Activated naive CD4-positive, alpha-beta T cell treated with anti-CD3 and anti-CD28 coated beads, Interleukin-2, amount 50 U/mL, for 24 hours (primary cell): ENCODE data around the gene PRMT2.

Experiments
- H3K27ac Mint-ChIP-seq: one replicate; pipeline ENCODE4 v1.8.0; 2021; ENCODE audit warnings: mild to moderate bottlenecking, mixed read lengths
- H3K27me3 Mint-ChIP-seq: one replicate; pipeline ENCODE4 v1.8.0; 2021; ENCODE audit warnings: mixed read lengths
- H3K36me3 Mint-ChIP-seq: one replicate; pipeline ENCODE4 v1.8.0; 2021; ENCODE audit warnings: mixed read lengths
- H3K4me1 Mint-ChIP-seq: one replicate; pipeline ENCODE4 v1.8.0; 2021; ENCODE audit warnings: mixed read lengths
- H3K4me3 Mint-ChIP-seq: one replicate; pipeline ENCODE4 v1.8.0; 2021; ENCODE audit warnings: mild to moderate bottlenecking, mixed read lengths
- H3K9me3 Mint-ChIP-seq: one replicate; pipeline ENCODE4 v1.8.0; 2021; ENCODE audit warnings: mixed read lengths

PRMT2 gene

DNA sequence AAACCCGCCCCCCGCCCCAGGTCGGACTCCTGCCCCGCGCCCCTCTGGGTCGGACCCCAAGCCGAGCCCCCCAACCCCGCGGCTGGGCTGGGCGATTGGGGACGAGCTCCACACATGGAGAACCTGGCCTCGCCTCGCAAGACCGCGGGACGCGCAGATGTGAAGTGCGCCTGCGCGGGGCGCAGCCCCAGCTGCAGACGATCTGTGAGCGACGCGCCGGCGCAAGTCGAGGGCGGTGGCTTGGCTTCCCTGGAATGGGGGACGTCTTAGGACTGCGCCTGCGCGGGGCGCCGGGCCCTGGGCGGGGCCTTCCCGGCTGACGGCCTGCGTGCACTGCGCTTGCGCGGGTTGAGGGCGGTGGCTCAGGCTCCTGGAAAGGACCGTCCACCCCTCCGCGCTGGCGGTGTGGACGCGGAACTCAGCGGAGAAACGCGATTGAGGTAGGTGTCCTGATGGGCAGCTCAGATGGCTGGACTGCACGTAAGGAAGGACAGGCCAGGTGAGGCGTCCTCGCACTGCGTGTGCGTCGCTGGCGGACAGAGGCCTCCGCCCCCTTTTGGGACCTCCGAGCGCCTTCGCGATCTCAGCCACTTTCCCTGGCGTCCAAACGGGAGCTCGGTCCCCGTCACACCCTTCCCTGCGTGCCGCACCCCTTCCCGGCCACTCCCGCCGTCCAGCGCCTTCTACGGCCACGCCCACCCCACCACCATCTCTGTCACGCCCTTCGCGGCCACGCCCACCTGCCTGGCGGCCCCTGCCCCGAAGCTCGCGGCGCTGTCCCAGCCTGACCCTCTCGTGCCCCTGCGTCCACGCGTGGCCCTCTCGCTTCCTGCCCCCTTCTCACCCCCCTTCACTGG lies at the start of gene PRMT2:
PRMT2 (plus strand) TSS at position 351 of the 857 bp plus-strand sequence. CDS start 1,278 bp downstream, outside the sequence.
- peaks cover 81% of the 10 kb centered on the region for H3K4me1 Mint-ChIP-seq
- no peaks in the 10 kb centered on the region for H3K27me3 Mint-ChIP-seq
- H3K27ac Mint-ChIP-seq: peak within 1 kb of the TSS; percentile 96
- H3K4me3 Mint-ChIP-seq: peak within 1 kb of the TSS; percentile 96
- H3K36me3 Mint-ChIP-seq: peaks cover under 1% of the 10 kb centered on the region
- H3K9me3 Mint-ChIP-seq: no peaks in the 10 kb centered on the region

- Mint-ChIP-seq H3K36me3 (peaks cover 9% of the 10 kb centered on the region), H3K9me3 (no peaks in the 10 kb centered on the region), H3K4me1 (peaks cover 2% of the 10 kb centered on the region)
Observed at GRCh38 chr21:46594276-46594675, 41.2 kb upstream of the PRMT2 start.

DNA sequence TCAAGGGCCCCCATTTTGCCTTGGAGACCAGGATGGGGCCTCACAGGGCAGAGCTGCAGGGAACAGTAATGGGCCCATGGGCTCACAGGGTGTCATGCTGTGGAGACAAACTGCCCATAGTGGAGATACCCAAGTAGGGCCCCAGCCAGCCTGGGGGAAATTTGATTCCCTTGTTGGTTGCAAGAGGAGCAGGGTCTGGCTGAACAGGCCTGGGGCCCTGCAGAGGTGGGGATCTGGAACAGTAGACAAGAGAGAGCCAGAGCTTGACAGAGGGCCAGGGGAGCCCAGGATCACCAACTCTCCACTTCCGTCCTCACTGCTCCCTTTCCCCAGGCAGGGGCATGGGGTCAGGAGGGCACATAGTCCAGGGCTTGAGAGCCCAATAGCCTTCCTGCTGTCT lies 39.3 kb upstream of the PRMT2 start:
- no peak overlapping the region for H3K4me3 Mint-ChIP-seq
- H3K27ac Mint-ChIP-seq: no peak overlapping the region
- no peaks in the 10 kb centered on the region for H3K27me3 Mint-ChIP-seq
- H3K36me3 Mint-ChIP-seq: peaks cover 3% of the 10 kb centered on the region
- no peaks in the 10 kb centered on the region for H3K9me3 Mint-ChIP-seq
- H3K4me1 Mint-ChIP-seq: peaks cover 14% of the 10 kb centered on the region

More at GRCh38 chr21:46594276-46594675, 41.2 kb upstream of the PRMT2 start:
- H3K27ac Mint-ChIP-seq: no peak overlapping the region
- H3K27me3 Mint-ChIP-seq: no peaks in the 10 kb centered on the region
- no peak overlapping the region for H3K4me3 Mint-ChIP-seq

GRCh38 chr21:46597031-46597430 lies 38.4 kb upstream of the PRMT2 start:
- Mint-ChIP-seq H3K4me1 (peaks cover 18% of the 10 kb centered on the region), H3K9me3 (no peaks in the 10 kb centered on the region), H3K36me3 (peaks cover 3% of the 10 kb centered on the region), H3K27ac (no peak overlapping the region), H3K4me3 (no peak overlapping the region), H3K27me3 (no peaks in the 10 kb centered on the region)

- no peak overlapping the region for H3K4me3 Mint-ChIP-seq
- peaks cover 3% of the 10 kb centered on the region for H3K36me3 Mint-ChIP-seq
Observed at GRCh38 chr21:46597896-46598343, 37.6 kb upstream of the PRMT2 start.

DNA sequence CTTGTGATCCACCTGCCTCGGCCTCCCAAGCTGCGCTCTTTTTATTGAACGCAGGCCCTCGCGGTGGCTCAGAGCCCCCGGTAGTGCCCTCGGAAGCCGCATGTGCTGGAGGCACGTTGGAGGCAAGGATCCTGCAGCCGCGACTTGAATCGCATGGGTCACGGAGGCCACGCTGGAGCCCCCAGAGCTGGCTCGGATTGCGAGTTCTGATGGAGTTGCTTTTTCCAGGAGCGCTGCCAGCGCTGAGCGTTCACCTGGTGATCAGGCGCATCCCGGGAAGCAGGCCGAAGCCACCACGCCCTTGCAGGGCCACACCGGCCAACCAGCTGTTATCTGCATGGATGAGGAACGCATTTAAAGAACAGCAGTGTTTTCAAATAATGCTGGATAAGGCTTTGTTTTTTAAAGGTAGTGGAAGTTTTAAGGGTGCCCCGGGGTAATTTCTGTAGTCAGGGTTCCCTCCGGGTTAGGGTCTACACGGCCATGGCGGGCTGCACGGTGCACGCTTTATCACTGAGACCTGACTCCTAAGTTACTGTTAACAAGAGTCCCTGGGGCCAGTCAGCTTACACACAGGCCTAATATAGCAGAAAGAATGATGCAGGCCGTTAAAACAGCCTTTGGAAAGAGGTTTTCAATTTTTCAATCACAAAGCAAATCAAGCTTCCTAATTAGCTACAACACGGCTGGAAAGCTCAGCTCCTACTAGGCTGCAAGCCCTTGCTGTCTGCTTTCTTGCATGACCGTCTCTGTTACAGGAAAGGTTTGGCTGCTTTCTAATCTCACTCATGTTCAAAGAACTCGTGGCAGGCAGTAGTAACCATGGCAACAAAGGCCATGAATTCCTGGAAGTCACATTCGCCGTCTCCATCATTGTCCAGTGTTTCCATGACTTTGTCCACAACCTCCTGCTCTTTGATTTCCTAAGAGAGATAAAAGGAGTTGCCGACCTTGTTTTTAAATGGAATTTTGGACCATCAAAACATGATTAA lies 36.6 kb upstream of the PRMT2 start:
- no peak overlapping the region for H3K4me3 Mint-ChIP-seq
- H3K27ac Mint-ChIP-seq: no peak overlapping the region
- no peaks in the 10 kb centered on the region for H3K36me3 Mint-ChIP-seq
- no peaks in the 10 kb centered on the region for H3K27me3 Mint-ChIP-seq
- peaks cover 26% of the 10 kb centered on the region for H3K4me1 Mint-ChIP-seq
- no peaks in the 10 kb centered on the region for H3K9me3 Mint-ChIP-seq

More at GRCh38 chr21:46597896-46598343, 37.6 kb upstream of the PRMT2 start:
- Mint-ChIP-seq H3K27me3 (no peaks in the 10 kb centered on the region), H3K27ac (no peak overlapping the region), H3K4me1 (peaks cover 26% of the 10 kb centered on the region), H3K9me3 (no peaks in the 10 kb centered on the region)

DNA sequence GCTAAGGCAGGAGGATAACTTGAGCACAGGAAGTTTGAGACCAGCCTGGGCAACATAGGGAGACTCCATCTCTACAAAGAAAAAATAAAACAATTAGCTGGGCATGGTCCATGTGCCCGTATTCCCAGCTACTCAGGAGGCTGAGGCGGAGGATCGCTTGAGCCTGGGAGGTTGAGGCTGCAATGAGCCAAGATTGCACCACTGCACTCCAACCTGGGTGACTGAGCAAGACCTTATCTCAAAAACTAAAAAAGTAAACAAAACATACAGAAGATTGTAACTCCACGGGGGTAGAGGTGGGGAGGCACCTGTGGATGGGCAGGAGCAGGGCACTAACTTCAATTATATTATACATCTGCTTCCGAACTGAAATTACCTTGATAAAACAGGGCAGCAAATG lies 35.2 kb upstream of the PRMT2 start:
- no peaks in the 10 kb centered on the region for H3K9me3 Mint-ChIP-seq
- no peak overlapping the region for H3K4me3 Mint-ChIP-seq
- H3K27ac Mint-ChIP-seq: no peak overlapping the region

GRCh38 chr21:46600978-46601377 lies 34.5 kb upstream of the PRMT2 start:
- Mint-ChIP-seq H3K36me3 (no peaks in the 10 kb centered on the region), H3K4me3 (no peak overlapping the region), H3K4me1 (peaks cover 45% of the 10 kb centered on the region), H3K27ac (no peak overlapping the region), H3K9me3 (no peaks in the 10 kb centered on the region), H3K27me3 (no peaks in the 10 kb centered on the region)

More for the DNA sequence above, 35.2 kb upstream of the PRMT2 start:
- Mint-ChIP-seq H3K27me3 (no peaks in the 10 kb centered on the region), H3K36me3 (no peaks in the 10 kb centered on the region), H3K4me1 (peaks cover 38% of the 10 kb centered on the region)

DNA sequence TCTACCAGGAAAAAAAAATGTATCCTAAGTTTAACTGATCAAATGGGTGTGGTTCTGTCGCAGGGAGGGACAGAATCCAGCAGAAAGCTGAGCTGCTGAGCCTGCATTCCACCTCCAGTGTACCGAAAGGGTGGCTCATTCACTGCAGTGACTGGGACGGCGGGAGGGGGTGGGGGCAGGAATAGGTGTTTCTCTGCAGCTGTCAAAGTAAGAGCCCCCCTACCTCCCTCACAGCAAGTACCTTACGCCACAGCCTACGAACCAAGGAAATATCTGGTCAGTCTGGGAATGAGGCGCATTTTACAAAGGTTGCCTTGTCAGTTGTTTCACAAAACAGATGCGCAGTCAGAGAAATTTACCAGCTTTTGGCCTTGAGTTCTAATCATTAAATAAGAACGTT lies 32.2 kb upstream of the PRMT2 start:
- Mint-ChIP-seq H3K36me3 (no peaks in the 10 kb centered on the region), H3K4me1 (peaks cover 67% of the 10 kb centered on the region), H3K27me3 (no peaks in the 10 kb centered on the region), H3K9me3 (no peaks in the 10 kb centered on the region), H3K4me3 (no peak overlapping the region), H3K27ac (no peak overlapping the region)

DNA sequence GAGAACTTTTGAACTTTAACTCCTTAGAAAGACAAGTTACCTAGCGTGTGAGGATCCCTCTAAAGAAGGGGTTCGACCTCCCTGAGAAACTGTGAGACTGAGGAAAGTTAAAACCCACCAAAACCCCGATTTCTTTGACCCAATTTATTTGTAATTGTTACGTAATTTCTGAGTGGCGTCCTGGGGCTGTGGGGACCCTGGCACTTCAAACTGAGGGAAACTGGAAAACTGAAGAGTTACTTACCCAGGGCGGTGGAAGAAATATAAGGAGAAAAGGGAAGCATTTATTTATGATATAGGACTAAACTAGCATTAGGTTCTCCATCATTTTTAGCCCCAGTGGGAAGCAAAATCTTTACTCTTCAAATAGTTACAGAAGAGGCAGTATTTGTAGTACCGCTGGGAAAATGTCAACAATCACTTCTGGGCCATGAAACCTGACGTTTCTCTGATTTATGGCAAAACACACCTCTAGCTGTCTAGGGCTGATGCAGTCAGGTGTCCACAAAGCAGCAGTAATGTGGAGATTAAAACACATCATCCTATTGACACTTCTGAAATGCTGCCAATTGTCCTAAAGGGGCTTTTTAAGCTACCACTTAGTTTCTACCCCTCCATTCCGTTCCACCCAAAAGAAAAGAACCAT lies 31.0 kb upstream of the PRMT2 start:
- Mint-ChIP-seq H3K4me1 (peaks cover 63% of the 10 kb centered on the region), H3K36me3 (no peaks in the 10 kb centered on the region), H3K9me3 (no peaks in the 10 kb centered on the region), H3K27ac (no peak overlapping the region), H3K4me3 (no peak overlapping the region), H3K27me3 (no peaks in the 10 kb centered on the region)

DNA sequence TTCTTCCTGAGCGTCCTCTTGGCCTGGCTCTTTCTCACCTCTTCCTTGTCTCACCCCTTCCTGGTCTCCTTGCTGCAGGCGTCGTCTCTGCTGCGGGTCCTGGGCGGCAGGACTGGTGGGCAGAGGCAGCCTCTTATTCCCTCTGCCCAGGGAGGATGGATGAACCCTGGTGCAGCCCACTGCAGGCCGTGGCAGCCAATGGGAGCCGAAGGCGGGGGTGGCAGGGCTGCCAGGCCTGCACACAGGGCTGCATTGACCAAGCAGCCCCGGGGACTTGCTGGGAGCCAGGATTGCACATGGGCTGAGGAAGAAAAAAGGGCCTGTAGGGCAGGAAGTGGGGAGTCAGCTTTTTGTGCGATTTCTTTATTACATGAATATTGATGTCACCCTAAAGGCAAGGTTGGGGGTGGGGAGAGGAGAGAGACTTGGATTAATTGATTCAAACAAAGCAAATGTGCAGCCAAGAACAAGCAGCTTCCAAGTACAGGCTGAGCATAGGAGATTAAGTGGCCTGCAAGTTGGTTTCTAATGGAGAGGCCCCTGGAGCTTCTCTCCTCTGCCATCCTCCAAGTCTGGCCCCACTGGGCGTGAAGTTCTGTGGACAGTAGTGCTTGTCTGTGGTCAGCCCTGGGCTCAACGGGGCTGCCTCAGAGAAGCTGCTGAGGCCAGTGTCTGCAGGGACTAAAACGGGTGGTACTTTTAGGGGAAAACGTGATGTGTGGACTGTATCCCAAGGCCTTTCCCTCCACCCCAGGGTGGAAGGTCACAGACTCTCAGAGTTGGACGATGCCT lies 30.3 kb upstream of the PRMT2 start, which contains the start of gene S100B:
S100B (minus strand) TSS at position 108 of the 792 bp plus-strand sequence. CDS start 2,667 bp downstream, outside the sequence.
- Mint-ChIP-seq H3K36me3 (no peaks in the 10 kb centered on the region), H3K27me3 (no peaks in the 10 kb centered on the region), H3K4me3 (peak within 1 kb of the TSS; percentile 45), H3K27ac (peak within 1 kb of the TSS; percentile 71), H3K4me1 (peaks cover 56% of the 10 kb centered on the region), H3K9me3 (no peaks in the 10 kb centered on the region)

GRCh38 chr21:46605767-46606426 lies 29.6 kb upstream of the PRMT2 start:
- Mint-ChIP-seq H3K36me3 (no peaks in the 10 kb centered on the region), H3K4me1 (peaks cover 52% of the 10 kb centered on the region), H3K27ac (peak overlapping the region; percentile 65), H3K27me3 (no peaks in the 10 kb centered on the region), H3K9me3 (no peaks in the 10 kb centered on the region), H3K4me3 (peak overlapping the region; percentile 26)

DNA sequence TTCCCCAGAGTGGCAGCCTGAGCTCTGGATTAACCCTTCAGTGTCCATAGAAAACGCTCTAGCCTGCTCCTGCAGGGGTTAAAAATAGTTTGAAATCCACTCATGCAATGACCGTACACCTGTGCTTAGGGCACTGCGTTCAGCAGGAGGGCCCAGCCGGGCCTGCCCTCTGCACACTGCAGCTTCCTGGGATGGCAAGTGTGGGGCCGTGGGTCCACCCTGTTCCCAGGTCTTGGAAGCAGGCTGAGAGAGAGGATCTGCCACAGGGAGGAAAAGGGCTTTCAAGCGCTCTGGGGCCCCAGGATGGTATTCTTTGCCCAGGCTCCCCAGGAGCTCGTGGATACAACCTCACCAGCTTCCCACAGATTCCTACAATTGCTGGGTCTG lies 29.1 kb upstream of the PRMT2 start:
- no peak overlapping the region for H3K27ac Mint-ChIP-seq
- H3K4me1 Mint-ChIP-seq: peaks cover 52% of the 10 kb centered on the region
- no peak overlapping the region for H3K4me3 Mint-ChIP-seq
- no peaks in the 10 kb centered on the region for H3K9me3 Mint-ChIP-seq
- no peaks in the 10 kb centered on the region for H3K36me3 Mint-ChIP-seq
- no peaks in the 10 kb centered on the region for H3K27me3 Mint-ChIP-seq

GRCh38 chr21:46607636-46608035 lies 27.8 kb upstream of the PRMT2 start:
- Mint-ChIP-seq H3K4me3 (no peak overlapping the region), H3K4me1 (peaks cover 42% of the 10 kb centered on the region), H3K27me3 (no peaks in the 10 kb centered on the region), H3K9me3 (no peaks in the 10 kb centered on the region), H3K36me3 (peaks cover 3% of the 10 kb centered on the region), H3K27ac (peak overlapping the region; percentile 12)
